GM18867 (cell line): ENCODE results near the gene KISS1.

Source experiments
- ATAC-seq: cut with Tn5 transposase; IDR thresholded peaks from one replicate; pipeline ENCODE4 v1.9.1; 2021; ENCODE audit warnings: mild to moderate bottlenecking, moderate library complexity; ENCODE audit not compliant: unreplicated experiment

Gene KISS1

GRCh38 chr1:204194080-204194479 lies 2.2 kb downstream of the KISS1 start:
- no peak for ATAC-seq

DNA sequence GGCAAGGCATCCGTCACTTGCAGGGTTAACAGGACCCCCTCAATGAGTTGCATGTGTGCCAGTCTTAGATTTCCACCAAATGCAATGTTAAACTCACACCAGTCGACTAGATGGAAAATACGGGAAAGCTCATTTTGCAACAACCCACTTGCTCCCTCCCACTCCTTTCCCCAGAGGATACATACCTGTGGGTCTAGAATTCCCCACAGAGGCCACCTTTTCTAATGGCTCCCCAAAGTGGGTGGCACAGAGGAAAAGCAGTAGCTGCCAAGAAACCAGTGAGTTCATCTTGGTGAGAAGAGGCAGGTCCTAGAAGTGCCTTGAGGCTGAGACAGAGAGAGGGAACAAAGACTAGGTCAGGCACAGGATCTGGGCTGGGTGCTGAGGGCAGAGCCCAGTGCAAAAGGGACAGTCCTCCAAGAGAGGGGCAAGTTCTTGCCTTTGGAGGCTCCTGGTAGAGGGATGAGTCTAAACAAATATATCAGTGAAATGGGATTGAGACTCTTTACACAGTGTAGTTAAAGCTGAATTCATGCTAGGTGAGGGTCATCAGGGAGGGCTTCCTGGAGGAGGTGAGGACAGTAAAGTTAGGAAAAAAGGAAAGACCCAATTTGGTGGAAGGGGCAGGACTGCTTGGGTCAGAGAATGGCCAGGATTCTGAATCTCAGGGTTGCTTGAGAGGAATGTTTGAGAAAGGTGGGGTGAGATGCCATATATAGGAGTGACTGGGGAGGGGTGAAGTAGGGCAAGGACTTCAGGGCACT lies 3.5 kb downstream of the KISS1 start:
- ATAC-seq = no peak

- no peak for ATAC-seq
Observed at GRCh38 chr1:204192046-204192445, 4.2 kb downstream of the KISS1 start.

GRCh38 chr1:204191456-204191855 lies 4.8 kb downstream of the KISS1 start:
- ATAC-seq = no peak

DNA sequence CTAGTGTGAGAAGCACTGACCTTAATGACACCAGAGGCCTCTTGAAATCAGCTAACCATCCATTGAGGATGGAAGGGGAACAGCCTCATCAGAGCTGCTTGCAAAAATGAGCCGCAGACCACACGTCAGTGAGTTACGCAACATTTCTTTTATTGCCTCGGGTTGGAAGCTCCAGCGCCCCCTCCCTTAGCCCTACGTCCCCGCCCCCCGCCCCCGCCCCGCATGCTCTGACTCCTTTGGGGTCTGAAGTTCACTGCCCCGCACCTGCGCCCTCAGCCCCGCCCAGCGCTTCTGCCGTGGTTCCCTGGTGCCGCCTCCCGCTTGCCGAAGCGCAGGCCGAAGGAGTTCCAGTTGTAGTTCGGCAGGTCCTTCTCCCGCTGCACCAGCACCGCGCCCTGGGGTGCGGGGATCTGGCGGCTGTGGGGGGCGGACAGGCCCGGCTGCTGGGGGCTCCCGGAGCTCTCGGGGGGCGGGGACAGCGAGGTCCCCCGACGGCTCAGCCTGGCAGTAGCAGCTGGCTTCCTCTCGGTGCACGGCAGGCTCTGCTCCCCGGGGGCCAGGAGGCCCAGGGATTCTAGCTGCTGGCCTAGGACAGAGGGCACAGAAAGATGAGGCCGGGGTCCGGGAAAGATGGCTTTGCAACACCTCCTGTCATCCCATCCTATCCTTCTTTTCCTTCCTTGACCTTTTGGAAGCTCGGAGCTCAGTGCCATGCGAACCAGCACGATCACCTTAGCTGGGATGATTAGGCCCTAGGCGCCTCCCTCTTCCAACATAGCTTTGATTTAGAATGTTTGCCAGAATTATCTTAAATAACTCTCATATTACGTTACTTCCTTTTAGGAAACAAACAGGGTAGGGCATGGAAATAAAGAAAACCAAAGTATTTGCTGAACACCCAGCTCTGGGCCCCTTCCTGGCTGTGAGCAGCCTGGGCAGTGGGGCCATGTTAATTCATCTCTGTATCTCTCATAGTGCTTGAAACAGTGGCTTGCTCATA lies 5.8 kb downstream of the KISS1 start:
- no peak for ATAC-seq

GRCh38 chr1:204188959-204189639 lies 7.2 kb downstream of the KISS1 start:
- ATAC-seq = no peak

- no peak for ATAC-seq
Observed at GRCh38 chr1:204186597-204186996, 9.7 kb downstream of the KISS1 start.

DNA sequence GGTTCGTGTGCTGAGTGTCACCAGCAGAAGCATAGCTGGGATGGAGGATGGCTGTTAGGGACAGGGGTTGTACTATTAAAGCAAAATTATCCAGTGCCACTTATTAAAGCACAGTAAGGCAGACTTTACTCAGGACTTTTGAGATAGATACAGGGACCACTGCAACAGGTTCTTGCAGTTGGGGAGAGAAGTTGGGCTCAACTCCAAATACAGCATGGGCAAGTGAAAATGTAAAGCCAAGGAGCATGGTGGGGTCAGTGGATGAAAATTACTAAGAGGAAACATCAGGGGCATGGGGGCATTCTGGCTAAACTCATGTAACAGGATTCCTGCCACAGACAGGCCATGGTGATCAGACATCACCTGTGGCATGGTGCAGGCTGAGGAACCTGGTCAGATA lies 15.2 kb downstream of the KISS1 start:
- no peak for ATAC-seq

GRCh38 chr1:204180133-204180532 lies 16.2 kb downstream of the KISS1 start:
- no peak for ATAC-seq

DNA sequence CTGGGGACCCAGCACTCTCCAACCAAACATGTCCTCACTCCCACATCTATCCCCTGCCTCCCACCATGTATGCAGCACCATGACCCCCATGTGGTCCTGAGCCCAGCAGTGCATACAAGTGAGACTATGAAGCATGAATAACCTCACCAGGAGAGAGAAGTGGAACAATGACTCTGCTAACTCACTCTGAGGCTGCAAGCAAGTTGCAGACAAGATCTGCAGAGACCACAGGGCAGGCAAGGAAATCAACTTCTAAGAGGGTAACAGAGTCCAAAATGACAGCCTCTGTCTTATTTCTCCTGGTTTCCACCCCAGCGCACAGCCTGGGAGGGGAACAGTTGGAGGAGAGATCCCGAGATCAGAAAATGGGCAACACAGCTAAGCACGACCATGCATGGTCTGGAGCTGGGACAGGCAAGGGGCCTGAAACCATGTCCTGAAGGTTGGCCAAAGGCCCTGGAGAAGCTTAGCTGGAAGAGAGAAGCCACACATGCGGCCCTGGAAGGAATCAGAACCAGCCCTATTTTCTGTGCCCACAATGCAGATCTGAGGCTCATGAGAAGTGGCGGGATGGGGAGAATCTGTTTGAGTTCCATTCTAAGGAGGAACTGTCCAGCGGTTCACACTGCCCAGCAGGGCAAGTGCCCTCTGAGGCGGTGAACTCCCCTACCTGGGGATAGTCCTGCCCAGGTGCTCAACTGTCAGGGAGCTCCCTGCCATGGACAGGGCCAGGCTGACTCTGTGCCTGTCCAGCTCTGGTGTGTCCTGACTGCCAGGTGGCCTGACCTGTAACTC lies 17.6 kb downstream of the KISS1 start:
- ATAC-seq = no peak

DNA sequence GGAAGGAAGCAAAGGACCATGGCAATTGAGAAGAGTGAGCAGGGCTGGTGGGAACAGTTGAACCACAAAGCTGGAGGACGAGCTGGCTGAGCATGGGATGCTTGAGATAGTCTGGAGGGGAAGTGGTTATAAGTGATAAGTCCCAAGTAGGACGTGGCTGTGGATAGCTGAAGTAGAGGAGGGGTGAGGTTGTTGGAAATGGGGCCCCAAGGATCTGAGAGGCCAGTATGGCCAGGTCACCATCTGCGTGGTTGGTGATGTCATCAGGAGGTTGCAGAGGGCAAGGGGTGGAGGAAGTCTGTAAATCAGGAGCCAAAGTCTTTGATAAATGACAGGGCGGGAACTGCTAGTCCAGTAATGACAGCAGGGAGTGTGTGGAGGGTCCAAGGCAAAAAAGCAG lies 19.2 kb downstream of the KISS1 start:
- no peak for ATAC-seq

GRCh38 chr1:204176049-204176448 lies 20.2 kb downstream of the KISS1 start:
- no peak for ATAC-seq

DNA sequence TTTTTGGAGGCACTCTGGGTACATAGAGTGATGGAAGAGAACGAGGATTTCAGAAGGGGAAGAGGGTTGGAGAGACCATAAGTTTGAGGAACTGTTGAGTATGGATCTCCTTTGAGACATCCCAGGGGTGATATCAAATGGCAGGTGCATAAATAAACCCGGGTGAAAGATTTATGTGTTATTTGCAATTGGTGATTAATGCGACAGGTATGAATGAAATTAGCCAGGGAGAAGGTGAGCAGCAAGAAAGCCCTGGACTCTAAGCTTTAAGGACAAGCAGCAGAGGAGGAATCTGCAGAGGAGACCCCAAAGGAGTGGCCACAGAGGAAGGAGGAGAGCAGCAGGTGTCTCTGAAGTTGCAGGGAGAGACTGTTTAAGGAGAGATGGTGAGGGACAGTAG lies 21.3 kb downstream of the KISS1 start:
- ATAC-seq = no peak

DNA sequence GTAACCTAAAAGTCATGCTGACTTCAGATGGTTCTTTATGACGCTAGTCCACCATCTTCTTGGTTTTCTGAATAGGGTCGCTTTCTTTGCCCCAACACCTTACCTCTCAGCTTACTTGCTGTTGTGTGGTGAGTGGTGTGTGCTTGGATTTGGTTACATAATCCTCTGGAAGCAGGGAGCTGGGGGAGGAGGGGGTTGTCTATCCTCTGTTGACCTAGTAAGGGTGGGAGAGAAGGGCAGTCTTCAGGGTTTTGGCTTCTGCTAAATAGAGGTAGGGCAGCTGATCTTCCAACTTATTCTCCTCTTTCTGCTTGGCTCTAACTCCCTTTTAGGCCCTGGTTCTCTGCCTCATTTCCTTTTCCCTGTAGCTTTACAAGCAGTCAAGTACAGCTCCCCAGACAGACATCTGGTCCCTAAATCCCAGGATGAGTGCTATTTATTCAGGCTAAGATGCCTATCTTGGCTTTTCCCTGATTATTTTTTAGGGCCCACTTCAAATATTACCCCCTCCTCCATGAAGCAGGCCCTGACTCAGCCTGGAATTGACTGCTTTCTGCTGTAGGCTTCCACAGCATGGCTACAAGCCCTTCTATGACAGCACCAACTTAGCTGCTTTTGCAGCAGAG lies 23.8 kb downstream of the KISS1 start:
- ATAC-seq = no peak

GRCh38 chr1:204171751-204172178 lies 24.5 kb downstream of the KISS1 start:
- no peak for ATAC-seq

- no peak for ATAC-seq
Observed at GRCh38 chr1:204170494-204171155, 25.7 kb downstream of the KISS1 start.

DNA sequence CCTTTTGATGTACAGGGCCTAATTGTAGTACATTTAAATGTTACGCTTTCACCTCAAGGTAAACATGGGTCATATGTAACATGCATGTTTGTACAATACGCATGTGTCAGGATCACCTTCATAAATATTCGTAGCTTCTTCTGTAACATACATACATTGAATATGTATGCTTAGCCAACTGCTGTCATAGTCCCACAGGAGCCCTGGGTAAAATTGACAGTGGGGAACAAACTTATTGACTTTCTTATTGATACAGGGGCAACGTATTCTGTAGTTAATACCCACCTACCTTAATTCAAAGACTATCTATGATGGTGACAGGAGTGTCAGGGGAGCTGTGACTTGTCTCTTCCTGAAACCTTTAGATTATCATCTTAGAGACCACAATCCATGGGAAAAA lies 26.4 kb downstream of the KISS1 start:
- no peak for ATAC-seq

- ATAC-seq = no peak
Observed at GRCh38 chr1:204167730-204168129, 28.6 kb downstream of the KISS1 start.

- ATAC-seq = no peak
Observed at GRCh38 chr1:204166219-204166618, 30.1 kb downstream of the KISS1 start, which contains the start of gene REN. REN (minus strand) TSS chr1:204166337; CDS start chr1:204166293, 44 bp downstream.
